Breast epithelium (tissue), 3 donors: Measurements from ENCODE around the gene GAS1.

ENCODE experiments used
- CTCF ChIP-seq, 3 donors: fragments of 450-650 bp; IDR thresholded peaks; one replicate each; pipeline ENCODE4 v1.5.1; 2016 to 2017; ENCODE audit warnings: antibody characterized with exemption in 3 of 3, mild to moderate bottlenecking in 3 of 3, moderate library complexity in 3 of 3
- POLR2AphosphoS5 ChIP-seq, 3 donors: sonication (generic); formaldehyde crosslinking; IDR thresholded peaks; one replicate each; pipeline ENCODE4 v1.6.1; 2017; ENCODE audit warnings: antibody characterized with exemption in 3 of 3

- TF ChIP-seq CTCF (IDR thresholded peaks at IDR 0.05) (no peak), POLR2AphosphoS5 (IDR thresholded peaks at IDR 0.05) (no peak)
These were observed 28.8 kb downstream of the GAS1 start for GRCh38 chr9:86918556-86918955.
